Uterus (tissue), 4 donors: ENCODE measurements around the gene FBXO31. TPM values are rescaled to one million over a fixed set of nuclear protein-coding genes. Genes with fewer than 3 reads are reported as not detected.

ENCODE experiments used
- DNase-seq, 2 donors: peaks; one replicate each; pipeline ENCODE4 v3.0.0-alpha.2; 2019 to 2020
- H3K27ac ChIP-seq, 2 donors: fragments of 200-600 bp; sonication (generic); 1 replicate in 1 of 2; 2 replicates in 1 of 2; pipeline ENCODE4 v1.5.1; 2016 to 2018
- H3K27me3 ChIP-seq, 2 donors: fragments of 200-600 bp; sonication (generic); one replicate each; pipeline ENCODE4 v1.5.1; 2018 to 2019; ENCODE audit warnings: control low read depth in 1 of 2
- H3K36me3 ChIP-seq, 2 donors: fragments of 200-600 bp; sonication (generic); one replicate each; pipeline ENCODE4 v1.5.1; 2019; ENCODE audit warnings: control low read depth in 1 of 2
- H3K4me1 ChIP-seq, 2 donors: fragments of 200-600 bp; sonication (generic); one replicate each; pipeline ENCODE4 v1.5.1; 2018 to 2019; ENCODE audit warnings: control low read depth in 1 of 2
- H3K4me3 ChIP-seq, 2 donors: fragments of 200-600 bp; sonication (generic); 1 replicate in 1 of 2; 2 replicates in 1 of 2; pipeline ENCODE4 v1.5.1; 2018 to 2019; ENCODE audit warnings: mild to moderate bottlenecking in 1 of 2
- H3K9me3 ChIP-seq, 2 donors: fragments of 200-600 bp; sonication (generic); one replicate each; pipeline ENCODE4 v1.5.1; 2019; ENCODE audit warnings: control low read depth in 1 of 2
- CTCF ChIP-seq, 4 experiments: fragments of 200-600 bp in 2 of 4; fragments of 450-650 bp in 2 of 4; sonication (generic) in 2 of 4; IDR thresholded peaks; one replicate each; pipeline ENCODE4 v1.5.1; 2016 to 2019; ENCODE audit warnings: antibody characterized with exemption in 4 of 4, mild to moderate bottlenecking in 2 of 4, moderate library complexity in 1 of 4
- POLR2A ChIP-seq, 2 donors: fragments of 450-650 bp; IDR thresholded peaks; one replicate each; pipeline ENCODE4 v1.6.1; 2016; ENCODE audit warnings: antibody characterized with exemption in 2 of 2, mild to moderate bottlenecking in 1 of 2, moderate library complexity in 1 of 2
- intact Hi-C: fragments of 100-400 bp; cut with DNase I; formaldehyde crosslinking; loops from one replicate; pipeline ENCODE4 v1.15.1; 2023; ENCODE audit warnings: low total_unique reads
- total RNA-seq, 4 donors: library from RNA; depleted of rRNA in 3 of 4; stranded (reverse); fragments of >200 nt in 3 of 4; gene quantifications; one replicate each; pipeline versions ENCODE4 v1.1.0 to v1.2.4, GENCODE V29; 2014 to 2023
- donor health status: DM: yes; HTN: yes; CAD: no.

The FBXO31 gene
- total RNA-seq, 4 donors from 2014 or later, result 35.2 to 309 (median 74.8) TPM

GRCh38 chr16:87288753-87289362, 94.7 kb downstream of the FBXO31 start:
- Histone ChIP-seq H3K27me3 (no peaks in the 10 kb centered on the region), H3K4me3 (no peak overlapping the region), H3K9me3 (no peaks in the 10 kb centered on the region), H3K36me3 (no peaks in the 10 kb centered on the region), H3K4me1 (no peaks in the 10 kb centered on the region), H3K27ac (no peak overlapping the region)
- TF ChIP-seq POLR2A (IDR thresholded peaks at IDR 0.05) (no peak), CTCF (IDR thresholded peaks at IDR 0.05) (no peak)
- no peak for DNase-seq
- intact Hi-C loops, result no loop called here

DNA sequence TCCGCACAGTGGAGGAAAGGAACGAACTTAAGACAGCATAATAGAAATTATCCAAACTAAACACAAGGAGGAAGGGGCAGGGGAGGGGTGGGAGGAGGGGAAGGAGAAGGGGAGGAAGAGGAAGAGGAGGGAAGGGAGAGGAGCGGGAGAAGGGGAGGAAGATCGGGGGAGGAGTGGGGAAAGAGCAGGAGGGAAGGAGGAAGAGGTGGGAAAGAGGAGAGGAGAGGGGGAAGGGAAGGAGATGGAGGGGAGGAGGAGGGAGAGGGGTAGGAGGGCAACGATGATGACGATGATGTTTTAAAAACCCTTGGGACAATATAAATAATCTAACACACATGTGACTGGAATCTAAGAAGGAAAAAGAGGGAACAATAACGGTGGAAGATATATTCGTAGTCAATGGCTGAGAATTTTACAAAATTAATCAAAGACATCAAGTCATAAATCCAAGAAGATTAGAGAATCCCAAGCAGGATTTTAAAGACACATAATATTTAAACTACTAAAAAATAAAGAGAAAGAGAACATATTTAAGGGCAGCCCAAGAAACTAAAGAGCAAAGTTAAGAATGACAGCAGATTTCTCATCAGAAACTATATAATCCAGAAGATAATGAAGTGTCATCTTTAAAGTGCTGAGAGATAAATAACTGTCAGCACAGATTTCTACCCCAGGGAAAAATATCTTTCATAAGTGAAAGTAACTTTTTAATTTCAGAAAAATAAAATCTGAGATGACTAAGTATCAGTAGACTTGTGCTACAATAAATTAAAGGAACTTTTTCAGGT, 96.5 kb downstream of the FBXO31 start:
- TF ChIP-seq CTCF (IDR thresholded peaks at IDR 0.05) (no peak), POLR2A (IDR thresholded peaks at IDR 0.05) (no peak)
- H3K4me3 ChIP-seq, result no peak overlapping the region
- H3K27ac ChIP-seq, result no peak overlapping the region
- H3K36me3 ChIP-seq, result no peaks in the 10 kb centered on the region
- intact Hi-C loops, result no loop called here
- H3K4me1 ChIP-seq, result no peaks in the 10 kb centered on the region
- no peaks in the 10 kb centered on the region for H3K27me3 ChIP-seq
- no peak for DNase-seq
- no peaks in the 10 kb centered on the region for H3K9me3 ChIP-seq

DNA sequence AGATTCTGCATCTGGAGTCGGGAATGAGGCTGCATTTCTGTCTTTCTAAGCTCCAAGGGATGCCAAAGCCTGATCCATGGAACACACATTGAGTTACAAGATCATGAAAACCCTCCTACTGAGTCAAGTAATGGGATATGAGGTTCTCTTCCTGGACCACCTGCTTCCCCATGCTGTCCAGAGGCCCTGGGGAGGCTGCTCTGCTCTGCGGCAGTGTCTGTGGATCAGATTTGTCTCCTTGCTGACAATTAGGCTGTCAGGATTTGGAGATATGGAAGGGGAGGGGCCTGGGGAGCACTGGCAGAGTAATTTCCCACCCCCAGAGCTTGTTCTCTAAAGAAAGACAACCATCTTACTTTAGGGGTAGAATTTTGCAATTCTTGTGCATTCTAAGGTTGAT, 99.4 kb downstream of the FBXO31 start:
- no peak for DNase-seq
- H3K9me3 ChIP-seq, result no peaks in the 10 kb centered on the region
- no peaks in the 10 kb centered on the region for H3K27me3 ChIP-seq
- H3K4me3 ChIP-seq, result no peak overlapping the region
- no peaks in the 10 kb centered on the region for H3K4me1 ChIP-seq
- intact Hi-C loops, result no loop called here
- H3K36me3 ChIP-seq, result no peaks in the 10 kb centered on the region
- no peak for TF ChIP-seq CTCF (IDR thresholded peaks at IDR 0.05)
- no peak for TF ChIP-seq POLR2A (IDR thresholded peaks at IDR 0.05)
- no peak overlapping the region for H3K27ac ChIP-seq

- Histone ChIP-seq H3K4me3 (no peak overlapping the region), H3K27me3 (no peaks in the 10 kb centered on the region), H3K9me3 (no peaks in the 10 kb centered on the region), H3K36me3 (no peaks in the 10 kb centered on the region), H3K27ac (no peak overlapping the region), H3K4me1 (no peaks in the 10 kb centered on the region)
- DNase-seq, result no peak
- TF ChIP-seq CTCF (IDR thresholded peaks at IDR 0.05), result no peak
- TF ChIP-seq POLR2A (IDR thresholded peaks at IDR 0.05), result no peak
- intact Hi-C loops, result no loop called here
Measured at GRCh38 chr16:87279094-87279658, 104.4 kb downstream of the FBXO31 start.
